Measurements from ENCODE around the gene RIPOR3.

The RIPOR3 gene

GRCh38 chr20:50598074-50598473 lies 93.3 kb downstream of the RIPOR3 start:
- no peak overlapping the region for H3K4me3 ChIP-seq (replicated peaks; ENCODE audit: insufficient read depth, low read length)
- DNase-seq (ENCODE audit: low read depth in 1 of 2, low spot score in 1 of 2) = no peak
- TF ChIP-seq GABPA (IDR thresholded peaks at IDR 0.05; ENCODE audit: low read depth) (no peak), POLR2AphosphoS5 (IDR thresholded peaks at IDR 0.05; ENCODE audit: low read depth) (no peak), SPI1 (IDR thresholded peaks at IDR 0.05; ENCODE audit: borderline replicate concordance, low read depth) (no peak)
- TF ChIP-seq, protein P1, sequence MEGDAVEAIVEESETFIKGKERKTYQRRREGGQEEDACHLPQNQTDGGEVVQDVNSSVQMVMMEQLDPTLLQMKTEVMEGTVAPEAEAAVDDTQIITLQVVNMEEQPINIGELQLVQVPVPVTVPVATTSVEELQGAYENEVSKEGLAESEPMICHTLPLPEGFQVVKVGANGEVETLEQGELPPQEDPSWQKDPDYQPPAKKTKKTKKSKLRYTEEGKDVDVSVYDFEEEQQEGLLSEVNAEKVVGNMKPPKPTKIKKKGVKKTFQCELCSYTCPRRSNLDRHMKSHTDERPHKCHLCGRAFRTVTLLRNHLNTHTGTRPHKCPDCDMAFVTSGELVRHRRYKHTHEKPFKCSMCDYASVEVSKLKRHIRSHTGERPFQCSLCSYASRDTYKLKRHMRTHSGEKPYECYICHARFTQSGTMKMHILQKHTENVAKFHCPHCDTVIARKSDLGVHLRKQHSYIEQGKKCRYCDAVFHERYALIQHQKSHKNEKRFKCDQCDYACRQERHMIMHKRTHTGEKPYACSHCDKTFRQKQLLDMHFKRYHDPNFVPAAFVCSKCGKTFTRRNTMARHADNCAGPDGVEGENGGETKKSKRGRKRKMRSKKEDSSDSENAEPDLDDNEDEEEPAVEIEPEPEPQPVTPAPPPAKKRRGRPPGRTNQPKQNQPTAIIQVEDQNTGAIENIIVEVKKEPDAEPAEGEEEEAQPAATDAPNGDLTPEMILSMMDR (IDR thresholded peaks at IDR 0.05; ENCODE audit: insufficient read depth, low read length) = no peak
- TF ChIP-seq, protein P2, sequence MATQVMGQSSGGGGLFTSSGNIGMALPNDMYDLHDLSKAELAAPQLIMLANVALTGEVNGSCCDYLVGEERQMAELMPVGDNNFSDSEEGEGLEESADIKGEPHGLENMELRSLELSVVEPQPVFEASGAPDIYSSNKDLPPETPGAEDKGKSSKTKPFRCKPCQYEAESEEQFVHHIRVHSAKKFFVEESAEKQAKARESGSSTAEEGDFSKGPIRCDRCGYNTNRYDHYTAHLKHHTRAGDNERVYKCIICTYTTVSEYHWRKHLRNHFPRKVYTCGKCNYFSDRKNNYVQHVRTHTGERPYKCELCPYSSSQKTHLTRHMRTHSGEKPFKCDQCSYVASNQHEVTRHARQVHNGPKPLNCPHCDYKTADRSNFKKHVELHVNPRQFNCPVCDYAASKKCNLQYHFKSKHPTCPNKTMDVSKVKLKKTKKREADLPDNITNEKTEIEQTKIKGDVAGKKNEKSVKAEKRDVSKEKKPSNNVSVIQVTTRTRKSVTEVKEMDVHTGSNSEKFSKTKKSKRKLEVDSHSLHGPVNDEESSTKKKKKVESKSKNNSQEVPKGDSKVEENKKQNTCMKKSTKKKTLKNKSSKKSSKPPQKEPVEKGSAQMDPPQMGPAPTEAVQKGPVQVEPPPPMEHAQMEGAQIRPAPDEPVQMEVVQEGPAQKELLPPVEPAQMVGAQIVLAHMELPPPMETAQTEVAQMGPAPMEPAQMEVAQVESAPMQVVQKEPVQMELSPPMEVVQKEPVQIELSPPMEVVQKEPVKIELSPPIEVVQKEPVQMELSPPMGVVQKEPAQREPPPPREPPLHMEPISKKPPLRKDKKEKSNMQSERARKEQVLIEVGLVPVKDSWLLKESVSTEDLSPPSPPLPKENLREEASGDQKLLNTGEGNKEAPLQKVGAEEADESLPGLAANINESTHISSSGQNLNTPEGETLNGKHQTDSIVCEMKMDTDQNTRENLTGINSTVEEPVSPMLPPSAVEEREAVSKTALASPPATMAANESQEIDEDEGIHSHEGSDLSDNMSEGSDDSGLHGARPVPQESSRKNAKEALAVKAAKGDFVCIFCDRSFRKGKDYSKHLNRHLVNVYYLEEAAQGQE (IDR thresholded peaks at IDR 0.05; ENCODE audit: insufficient replicate concordance, low read depth) = no peak
- H3K27ac ChIP-seq (replicated peaks) = no peak overlapping the region
- no peaks in the 10 kb centered on the region for H3K27me3 ChIP-seq (ENCODE audit: insufficient read depth, poor library complexity, severe bottlenecking)

- Histone ChIP-seq H3K27me3 (ENCODE audit: insufficient read depth, poor library complexity, severe bottlenecking) (no peaks in the 10 kb centered on the region), H3K4me3 (replicated peaks; ENCODE audit: insufficient read depth, low read length) (no peak overlapping the region), H3K27ac (replicated peaks) (no peak overlapping the region)
- DNase-seq (ENCODE audit: low read depth in 1 of 2, low spot score in 1 of 2) = no peak
- TF ChIP-seq POLR2AphosphoS5 (IDR thresholded peaks at IDR 0.05; ENCODE audit: low read depth) = no peak
- TF ChIP-seq SPI1 (IDR thresholded peaks at IDR 0.05; ENCODE audit: borderline replicate concordance, low read depth) = no peak
- TF ChIP-seq GABPA (IDR thresholded peaks at IDR 0.05; ENCODE audit: low read depth) = no peak
- TF ChIP-seq, protein P1 (IDR thresholded peaks at IDR 0.05; ENCODE audit: insufficient read depth, low read length) = no peak
- TF ChIP-seq, protein P2 (IDR thresholded peaks at IDR 0.05; ENCODE audit: insufficient replicate concordance, low read depth) = no peak
These were observed 93.9 kb downstream of the RIPOR3 start for GRCh38 chr20:50597406-50597969.

DNA sequence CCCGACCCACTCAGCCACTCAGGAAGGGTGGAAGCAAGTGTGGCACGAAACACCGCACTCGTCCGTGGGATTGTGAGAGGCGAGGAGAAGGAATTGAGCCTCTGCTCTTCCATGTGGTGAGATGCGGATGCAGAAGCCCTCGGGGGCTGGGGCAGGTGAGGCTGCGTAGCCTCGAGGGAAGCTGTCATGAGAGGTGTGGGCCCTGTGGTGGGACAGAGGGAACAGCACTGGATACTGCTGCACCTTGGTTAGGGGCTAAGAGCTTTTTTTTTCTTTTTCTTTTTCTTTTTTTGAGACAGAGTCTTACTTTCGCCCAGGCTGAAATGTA lies 94.7 kb downstream of the RIPOR3 start:
- Histone ChIP-seq H3K4me3 (replicated peaks; ENCODE audit: insufficient read depth, low read length) (no peak overlapping the region), H3K27ac (replicated peaks) (no peak overlapping the region), H3K27me3 (ENCODE audit: insufficient read depth, poor library complexity, severe bottlenecking) (no peaks in the 10 kb centered on the region)
- TF ChIP-seq, protein P2 (IDR thresholded peaks at IDR 0.05; ENCODE audit: insufficient replicate concordance, low read depth) = no peak
- TF ChIP-seq, protein P1 (IDR thresholded peaks at IDR 0.05; ENCODE audit: insufficient read depth, low read length) = no peak
- TF ChIP-seq GABPA (IDR thresholded peaks at IDR 0.05; ENCODE audit: low read depth) (no peak), POLR2AphosphoS5 (IDR thresholded peaks at IDR 0.05; ENCODE audit: low read depth) (no peak), SPI1 (IDR thresholded peaks at IDR 0.05; ENCODE audit: borderline replicate concordance, low read depth) (no peak)
- no peak for DNase-seq (ENCODE audit: low read depth in 1 of 2, low spot score in 1 of 2)
